MG63 (cell line): ENCODE results near the gene PPP1R14D. TPM values are rescaled to one million over a fixed set of nuclear protein-coding genes. Genes with fewer than 3 reads are reported as not detected.

ENCODE experiments used
- DNase-seq: peaks from one replicate; pipeline ENCODE4 v3.0.0-alpha.2; 2020
- H3K27me3 ChIP-seq: fragments of 250-450 bp; sonication (Bioruptor Pico); 2 replicates; pipeline ENCODE4 v1.5.1; 2020; ENCODE audit warnings: mild to moderate bottlenecking, moderate library complexity
- H3K36me3 ChIP-seq: fragments of 250-450 bp; sonication (Bioruptor Pico); 2 replicates; pipeline ENCODE4 v1.5.1; 2020; ENCODE audit warnings: mild to moderate bottlenecking, moderate library complexity
- H3K4me3 ChIP-seq: fragments of 250-450 bp; sonication (Bioruptor Pico); 2 replicates; pipeline ENCODE4 v1.5.1; 2020; ENCODE audit warnings: mild to moderate bottlenecking, moderate library complexity
- H3K9me3 ChIP-seq: fragments of 250-450 bp; sonication (Bioruptor Pico); 2 replicates; pipeline ENCODE4 v1.5.1; 2020; ENCODE audit warnings: mild to moderate bottlenecking, moderate library complexity
- total RNA-seq: library from RNA; depleted of rRNA; stranded (reverse); fragments of >200 nt; shearing (Covaris generic); gene quantifications from 2 replicates; pipeline ENCODE4 v1.2.3, GENCODE V29; 2014; ENCODE audit warnings: low replicate concordance

PPP1R14D gene
- total RNA-seq, 1 experiment from 2014 or later, result not detected

DNA sequence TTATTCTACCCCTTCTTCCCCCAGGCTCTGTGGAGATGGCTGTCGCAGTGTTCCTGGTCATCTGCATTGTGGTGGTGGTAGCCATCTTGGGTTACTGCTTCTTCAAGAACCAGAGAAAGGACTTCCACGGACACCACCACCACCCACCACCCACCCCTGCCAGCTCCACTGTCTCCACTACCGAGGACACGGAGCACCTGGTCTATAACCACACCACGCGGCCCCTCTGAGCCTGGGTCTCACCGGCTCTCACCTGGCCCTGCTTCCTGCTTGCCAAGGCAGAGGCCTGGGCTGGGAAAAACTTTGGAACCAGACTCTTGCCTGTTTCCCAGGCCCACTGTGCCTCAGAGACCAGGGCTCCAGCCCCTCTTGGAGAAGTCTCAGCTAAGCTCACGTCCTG is 28.2 kb upstream of the PPP1R14D start:
- H3K9me3 ChIP-seq, result no peaks in the 10 kb centered on the region
- no peak for DNase-seq
- no peaks in the 10 kb centered on the region for H3K36me3 ChIP-seq
- H3K27me3 ChIP-seq, result no peaks in the 10 kb centered on the region
- no peak overlapping the region for H3K4me3 ChIP-seq

DNA sequence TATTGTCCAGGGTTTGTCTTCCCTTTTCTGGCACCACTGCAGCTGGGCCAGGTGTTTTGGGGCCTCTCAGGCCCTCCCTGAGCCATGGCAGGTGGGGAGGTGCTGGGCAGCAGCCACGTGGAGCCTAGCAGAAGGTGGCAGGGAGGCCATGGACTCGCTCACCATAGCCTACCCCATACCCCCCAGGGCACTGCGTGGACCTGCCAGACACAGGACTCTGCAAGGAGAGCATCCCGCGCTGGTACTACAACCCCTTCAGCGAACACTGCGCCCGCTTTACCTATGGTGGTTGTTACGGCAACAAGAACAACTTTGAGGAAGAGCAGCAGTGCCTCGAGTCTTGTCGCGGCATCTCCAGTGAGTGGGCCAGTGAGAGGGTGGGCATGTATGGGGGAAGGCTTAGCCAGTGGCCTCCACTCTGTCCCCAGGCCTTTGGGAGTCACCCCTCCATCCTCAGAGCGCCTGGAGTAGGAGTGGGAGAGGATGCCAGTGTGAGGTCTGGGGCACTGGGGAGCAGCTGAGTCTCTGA is 27.3 kb upstream of the PPP1R14D start:
- Histone ChIP-seq H3K9me3 (no peaks in the 10 kb centered on the region), H3K4me3 (no peak overlapping the region), H3K36me3 (no peaks in the 10 kb centered on the region), H3K27me3 (no peaks in the 10 kb centered on the region)
- no peak for DNase-seq

- Histone ChIP-seq H3K4me3 (no peak overlapping the region), H3K27me3 (no peaks in the 10 kb centered on the region), H3K9me3 (no peaks in the 10 kb centered on the region), H3K36me3 (no peaks in the 10 kb centered on the region)
- no peak for DNase-seq
These were observed 25.7 kb upstream of the PPP1R14D start for GRCh38 chr15:40854161-40854560.

DNA sequence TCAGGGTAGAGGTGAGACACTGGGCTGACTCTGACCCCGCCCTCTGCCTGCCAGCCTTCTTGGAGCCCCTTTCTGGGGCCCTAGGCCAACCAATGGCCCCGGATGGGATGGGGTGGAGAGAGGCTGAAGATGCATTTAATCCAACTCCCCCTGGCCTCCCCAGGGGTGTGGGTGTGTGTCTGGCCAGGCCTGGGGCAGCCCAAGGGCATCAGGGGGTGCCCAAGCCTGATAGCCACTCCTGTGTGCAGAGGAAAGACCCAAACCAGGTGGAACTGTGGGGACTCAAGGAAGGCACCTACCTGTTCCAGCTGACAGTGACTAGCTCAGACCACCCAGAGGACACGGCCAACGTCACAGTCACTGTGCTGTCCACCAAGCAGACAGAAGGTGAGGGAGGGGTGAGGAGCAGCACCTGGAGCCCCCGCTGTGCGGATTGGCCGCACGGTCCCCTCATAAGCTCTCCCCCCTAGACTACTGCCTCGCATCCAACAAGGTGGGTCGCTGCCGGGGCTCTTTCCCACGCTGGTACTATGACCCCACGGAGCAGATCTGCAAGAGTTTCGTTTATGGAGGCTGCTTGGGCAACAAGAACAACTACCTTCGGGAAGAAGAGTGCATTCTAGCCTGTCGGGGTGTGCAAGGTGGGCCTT is 24.9 kb upstream of the PPP1R14D start:
- Histone ChIP-seq H3K9me3 (no peaks in the 10 kb centered on the region), H3K36me3 (no peaks in the 10 kb centered on the region), H3K4me3 (no peak overlapping the region), H3K27me3 (no peaks in the 10 kb centered on the region)
- no peak for DNase-seq

GRCh38 chr15:40852529-40852928 is 24.0 kb upstream of the PPP1R14D start:
- Histone ChIP-seq H3K9me3 (no peaks in the 10 kb centered on the region), H3K4me3 (no peak overlapping the region), H3K36me3 (no peaks in the 10 kb centered on the region), H3K27me3 (no peaks in the 10 kb centered on the region)
- no peak for DNase-seq

DNA sequence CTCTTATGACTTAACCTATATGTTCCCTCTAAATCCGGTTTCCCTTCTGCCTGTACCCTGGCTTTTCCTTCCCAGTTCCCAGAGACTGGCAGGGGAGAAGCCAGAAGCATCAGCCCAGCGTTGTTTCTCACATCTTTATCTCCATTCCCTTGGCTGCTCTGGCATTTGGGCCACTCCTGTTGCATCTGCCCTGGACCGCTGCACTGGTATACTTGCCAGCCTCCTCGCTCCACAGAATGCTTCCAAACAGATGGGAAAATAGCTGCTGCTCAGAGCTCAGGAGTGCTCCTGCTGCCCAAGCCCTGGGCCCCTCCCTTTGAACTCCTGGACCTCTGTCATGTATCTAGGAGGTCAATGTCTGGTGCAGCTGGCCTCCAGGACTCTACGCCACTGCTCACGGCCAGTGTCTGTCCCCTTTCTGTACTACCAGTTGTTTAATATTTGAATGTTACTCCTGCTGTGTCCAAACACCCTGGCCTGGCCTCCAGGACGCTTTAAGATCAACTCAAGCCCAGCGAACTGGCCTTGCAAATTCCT is 22.1 kb upstream of the PPP1R14D start:
- Histone ChIP-seq H3K27me3 (no peaks in the 10 kb centered on the region), H3K36me3 (no peaks in the 10 kb centered on the region), H3K4me3 (no peak overlapping the region), H3K9me3 (no peaks in the 10 kb centered on the region)
- DNase-seq, result no peak

GRCh38 chr15:40847223-40847961 is 18.9 kb upstream of the PPP1R14D start:
- Histone ChIP-seq H3K36me3 (no peaks in the 10 kb centered on the region), H3K9me3 (no peaks in the 10 kb centered on the region), H3K27me3 (no peaks in the 10 kb centered on the region), H3K4me3 (no peak overlapping the region)
- peak; percentile 39 for DNase-seq

DNA sequence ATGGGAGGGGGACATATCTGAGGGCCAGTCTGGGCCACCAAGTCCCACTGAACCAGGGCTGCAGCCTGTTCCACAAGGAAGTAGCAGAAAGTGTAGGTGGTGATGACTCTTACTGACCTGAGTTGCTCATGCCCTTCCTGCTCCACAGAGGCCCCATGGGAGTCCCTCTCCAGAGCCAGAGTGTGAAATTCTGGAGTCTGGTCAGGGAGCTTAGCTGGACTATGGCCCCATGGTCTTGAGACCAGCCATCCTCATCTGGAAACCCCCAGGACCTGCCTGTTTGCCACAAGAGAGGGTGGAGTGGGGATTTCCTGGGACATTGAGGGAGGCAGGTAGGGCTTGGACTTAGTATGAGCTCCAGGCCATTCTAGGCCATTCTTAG is 18.3 kb upstream of the PPP1R14D start:
- Histone ChIP-seq H3K9me3 (no peaks in the 10 kb centered on the region), H3K4me3 (no peak overlapping the region), H3K36me3 (no peaks in the 10 kb centered on the region), H3K27me3 (no peaks in the 10 kb centered on the region)
- DNase-seq, result no peak

DNA sequence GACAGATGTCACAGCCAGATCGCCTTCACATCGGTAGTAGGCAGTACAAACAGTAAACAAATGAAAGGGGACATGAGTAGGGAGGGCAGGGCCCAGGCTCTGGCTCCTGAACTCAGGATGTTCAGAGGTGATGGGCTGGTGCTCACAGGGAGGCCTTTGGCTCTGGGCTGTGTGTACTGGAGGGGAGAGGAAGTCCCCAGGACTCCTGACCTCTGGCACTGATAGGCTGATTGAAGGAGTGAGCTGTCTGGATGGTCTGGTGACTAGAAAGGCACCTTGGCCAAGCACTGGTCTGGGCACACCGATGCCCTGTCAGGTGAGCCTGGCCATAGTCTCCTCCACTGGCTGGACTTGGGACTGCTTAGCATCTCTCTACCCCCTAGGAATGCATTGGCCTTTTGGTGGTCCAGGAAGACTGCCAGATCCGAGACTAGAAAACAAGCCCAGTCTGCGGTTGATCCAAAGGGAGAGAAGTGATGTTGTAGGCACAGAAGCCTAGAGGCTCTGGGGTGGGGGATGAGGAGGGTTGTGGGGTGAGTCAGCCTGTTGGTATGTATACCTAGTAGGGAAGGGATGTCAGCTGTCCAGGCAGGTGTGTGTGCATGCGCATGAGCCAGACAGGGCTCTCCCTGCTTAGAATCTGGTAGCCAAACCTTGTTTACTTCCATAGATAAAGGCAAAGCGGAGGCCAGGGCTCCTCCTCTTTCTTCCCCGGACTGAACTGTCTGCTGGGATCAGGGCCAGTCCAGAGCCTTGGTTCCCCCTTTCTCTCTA is 17.2 kb upstream of the PPP1R14D start:
- H3K4me3 ChIP-seq, result no peak overlapping the region
- DNase-seq, result no peak
- no peaks in the 10 kb centered on the region for H3K9me3 ChIP-seq
- no peaks in the 10 kb centered on the region for H3K27me3 ChIP-seq
- H3K36me3 ChIP-seq, result no peaks in the 10 kb centered on the region

DNA sequence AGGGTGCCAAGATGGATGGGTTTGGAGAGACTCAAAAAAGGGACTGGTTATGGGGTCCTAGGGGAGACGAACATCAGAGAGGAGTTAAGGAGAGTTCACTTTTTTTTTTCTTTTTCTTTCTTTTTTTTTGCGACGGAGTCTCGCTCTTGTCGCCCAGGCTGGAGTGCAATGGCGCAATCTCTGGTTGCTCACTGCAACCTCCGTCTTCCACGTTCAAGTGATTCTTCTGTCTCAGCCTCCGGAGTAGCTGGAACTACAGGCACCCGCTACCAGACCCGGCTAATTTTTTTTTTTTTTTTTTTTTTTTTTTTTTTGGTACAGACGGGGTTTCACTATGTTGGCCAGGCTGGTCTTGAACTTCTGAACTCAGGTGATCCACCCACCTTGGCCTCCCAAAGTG is 16.5 kb upstream of the PPP1R14D start:
- H3K27me3 ChIP-seq, result no peaks in the 10 kb centered on the region
- no peak overlapping the region for H3K4me3 ChIP-seq
- no peaks in the 10 kb centered on the region for H3K9me3 ChIP-seq
- H3K36me3 ChIP-seq, result no peaks in the 10 kb centered on the region
- no peak for DNase-seq

GRCh38 chr15:40844696-40845030 is 16.2 kb upstream of the PPP1R14D start:
- H3K36me3 ChIP-seq, result no peaks in the 10 kb centered on the region
- no peak for DNase-seq
- H3K9me3 ChIP-seq, result no peaks in the 10 kb centered on the region
- H3K27me3 ChIP-seq, result no peaks in the 10 kb centered on the region
- no peak overlapping the region for H3K4me3 ChIP-seq

DNA sequence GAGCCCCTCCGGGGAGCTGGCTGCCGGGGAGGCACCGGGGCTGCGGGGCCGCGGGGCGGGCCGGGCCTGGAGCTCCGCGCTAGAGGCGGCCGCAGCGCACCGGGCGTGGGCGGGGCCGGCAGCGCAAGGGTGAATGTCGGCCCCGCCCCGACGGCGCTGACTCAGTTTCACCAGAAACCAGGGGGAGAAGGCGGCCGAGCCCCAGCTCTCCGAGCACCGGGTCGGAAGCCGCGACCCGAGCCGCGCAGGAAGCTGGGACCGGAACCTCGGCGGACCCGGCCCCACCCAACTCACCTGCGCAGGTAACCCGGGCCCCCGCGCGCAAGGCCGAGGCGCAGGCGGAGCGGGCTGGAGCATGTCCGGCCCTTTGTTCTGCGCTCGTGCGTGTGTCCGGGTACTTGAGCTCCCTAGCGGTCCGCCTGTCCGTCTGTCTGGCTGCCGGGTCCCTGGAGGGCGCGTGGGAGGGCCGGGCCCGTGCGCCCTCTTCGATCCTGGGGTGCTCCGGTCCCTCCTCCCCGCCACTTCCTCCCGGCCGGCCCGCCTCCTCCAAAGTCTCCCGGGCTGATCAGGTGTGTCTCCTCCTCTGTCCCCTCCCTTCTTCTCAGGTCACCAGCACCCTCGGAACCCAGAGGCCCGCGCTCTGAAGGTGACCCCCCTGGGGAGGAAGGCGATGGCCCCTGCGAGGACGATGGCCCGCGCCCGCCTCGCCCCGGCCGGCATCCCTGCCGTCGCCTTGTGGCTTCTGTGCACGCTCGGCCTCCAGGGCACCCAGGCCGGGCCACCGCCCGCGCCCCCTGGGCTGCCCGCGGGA is 15.6 kb upstream of the PPP1R14D start, which contains the start of gene SPINT1:
Gene SPINT1, plus strand, starts transcription at position 164 of the 811 bp plus-strand sequence. Its CDS starts 507 bp downstream, at position 671.
- Histone ChIP-seq H3K27me3 (no peaks in the 10 kb centered on the region), H3K9me3 (no peaks in the 10 kb centered on the region), H3K36me3 (no peaks in the 10 kb centered on the region), H3K4me3 (no peak within 1 kb of the TSS)
- no peak for DNase-seq

DNA sequence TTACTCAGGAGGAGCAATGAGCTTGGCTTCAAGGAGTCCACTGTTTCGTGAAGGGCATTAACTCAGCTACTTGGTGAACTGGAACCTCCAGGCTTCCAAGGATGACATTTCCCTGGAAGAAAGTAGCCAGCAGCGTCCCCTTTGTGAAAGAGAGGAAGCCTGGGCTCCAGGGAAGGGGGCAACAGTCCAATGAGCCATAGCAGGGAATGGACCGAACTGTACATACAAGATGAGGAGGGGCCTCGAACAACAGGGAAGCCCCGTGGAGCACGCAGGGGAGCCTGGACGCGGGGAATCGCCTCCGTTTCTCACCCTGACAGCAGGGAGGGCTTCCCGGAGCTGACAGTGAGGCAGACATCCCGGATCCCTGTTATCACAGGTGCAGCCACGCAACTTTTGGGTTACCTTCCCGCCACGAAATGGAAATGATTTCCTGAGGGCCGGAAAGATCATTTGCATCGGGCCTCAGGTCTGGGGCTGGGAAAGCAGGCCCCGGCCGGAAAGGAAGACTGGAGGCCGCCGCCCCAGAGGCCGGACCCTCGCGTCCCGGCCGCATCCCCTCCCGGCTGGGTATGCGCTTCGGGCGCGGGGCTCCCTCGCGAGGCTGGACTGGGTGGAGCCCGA is 14.9 kb upstream of the PPP1R14D start:
- H3K4me3 ChIP-seq, result no peak overlapping the region
- H3K36me3 ChIP-seq, result no peaks in the 10 kb centered on the region
- no peaks in the 10 kb centered on the region for H3K9me3 ChIP-seq
- no peaks in the 10 kb centered on the region for H3K27me3 ChIP-seq
- no peak for DNase-seq

DNA sequence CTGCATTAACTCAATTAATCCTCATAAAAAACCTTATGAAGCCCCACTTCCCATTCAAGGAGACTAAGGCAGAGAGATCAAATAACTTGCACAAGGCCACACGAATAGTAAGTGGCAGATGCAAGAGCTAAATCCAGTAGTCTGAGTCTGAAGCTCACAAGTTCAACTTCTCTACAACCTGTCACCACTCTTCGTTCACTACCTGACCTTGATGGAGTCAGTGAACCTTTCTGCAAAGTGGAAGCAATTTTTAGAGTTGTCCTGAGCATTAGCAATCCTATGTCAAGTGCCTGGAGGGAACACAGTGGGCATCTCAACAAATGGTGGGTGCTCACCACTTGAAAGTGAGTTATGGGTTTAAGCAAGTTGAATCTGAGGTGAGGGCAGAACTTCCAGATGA is 13.2 kb upstream of the PPP1R14D start:
- H3K36me3 ChIP-seq, result no peaks in the 10 kb centered on the region
- no peaks in the 10 kb centered on the region for H3K27me3 ChIP-seq
- no peaks in the 10 kb centered on the region for H3K9me3 ChIP-seq
- no peak overlapping the region for H3K4me3 ChIP-seq
- no peak for DNase-seq

DNA sequence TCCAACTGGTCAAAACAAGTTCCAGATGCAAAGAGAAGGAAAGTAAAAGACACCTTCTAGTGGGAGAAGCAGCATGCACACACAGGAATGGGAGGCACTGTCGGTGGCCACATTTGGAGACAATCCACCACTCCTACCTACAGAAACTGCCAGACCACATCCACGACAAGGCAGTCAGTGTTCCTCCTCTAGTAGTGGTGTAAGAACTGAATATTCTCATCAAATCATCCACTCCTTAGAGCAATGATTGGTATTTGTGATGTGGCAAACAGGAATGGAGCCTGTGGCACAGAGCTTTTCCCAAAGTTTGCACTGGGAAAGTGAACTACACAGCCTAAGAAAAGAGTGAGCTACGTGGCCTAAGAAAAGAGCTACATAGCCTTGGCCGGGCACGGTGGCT is 10.2 kb upstream of the PPP1R14D start:
- Histone ChIP-seq H3K27me3 (no peaks in the 10 kb centered on the region), H3K36me3 (no peaks in the 10 kb centered on the region), H3K4me3 (no peak overlapping the region), H3K9me3 (no peaks in the 10 kb centered on the region)
- DNase-seq, result no peak

GRCh38 chr15:40836020-40836419 is 7.5 kb upstream of the PPP1R14D start:
- no peaks in the 10 kb centered on the region for H3K9me3 ChIP-seq
- no peak overlapping the region for H3K4me3 ChIP-seq
- DNase-seq, result no peak
- no peaks in the 10 kb centered on the region for H3K27me3 ChIP-seq
- H3K36me3 ChIP-seq, result no peaks in the 10 kb centered on the region
